ENCODE measurements around the gene PEG3. TPM values are rescaled to one million over a fixed set of nuclear protein-coding genes. Genes with fewer than 3 reads are reported as not detected.
A peak's percentile ranks its signal among the peaks of the same experiment; 100 is the strongest.
"Not testable (repeated sequence)": the region's sequence is repeated elsewhere in the genome, so short reads cannot be mapped to it uniquely, and the experiment has no call there.

PEG3 gene
- 100 to 1,000 TPM in 11 of 12 donors, 10 to 100 TPM in 1; 85.2 to 285 (median 235) TPM for polyA plus RNA-seq (ENCODE audit: insufficient read length in 12 of 12)
- long read RNA-seq, donor 1, full-length matches to known transcripts, result 8 of 8 reads
- long read RNA-seq, donor 1, partial matches to known transcripts, result 0 of 8 reads
- long read RNA-seq, donor 1, other reads (novel, unspliced or antisense), result 0 of 8 reads
- long read RNA-seq, donor 2, full-length matches to known transcripts, result 35 of 43 reads
- long read RNA-seq, donor 2, partial matches to known transcripts, result 0 of 43 reads
- long read RNA-seq, donor 2, other reads (novel, unspliced or antisense), result 8 of 43 reads
- long read RNA-seq, donor 3, full-length matches to known transcripts, result 12 of 12 reads
- long read RNA-seq, donor 3, partial matches to known transcripts, result 0 of 12 reads
- long read RNA-seq, donor 3, other reads (novel, unspliced or antisense), result 0 of 12 reads
- long read RNA-seq, donor 4, full-length matches to known transcripts, result 12 of 12 reads
- long read RNA-seq, donor 4, partial matches to known transcripts, result 0 of 12 reads
- long read RNA-seq, donor 4, other reads (novel, unspliced or antisense), result 0 of 12 reads
- long read RNA-seq, donor 5, full-length matches to known transcripts, result 69 of 86 reads
- long read RNA-seq, donor 5, partial matches to known transcripts, result 5 of 86 reads
- long read RNA-seq, donor 5, other reads (novel, unspliced or antisense), result 12 of 86 reads
- long read RNA-seq, donor 6, full-length matches to known transcripts, result 23 of 23 reads
- long read RNA-seq, donor 6, partial matches to known transcripts, result 0 of 23 reads
- long read RNA-seq, donor 6, other reads (novel, unspliced or antisense), result 0 of 23 reads
- long read RNA-seq, donor 7, full-length matches to known transcripts, result 20 of 29 reads
- long read RNA-seq, donor 7, partial matches to known transcripts, result 9 of 29 reads
- long read RNA-seq, donor 7, other reads (novel, unspliced or antisense), result 0 of 29 reads
- long read RNA-seq, donor 8, full-length matches to known transcripts, result 57 of 66 reads
- long read RNA-seq, donor 8, partial matches to known transcripts, result 9 of 66 reads
- long read RNA-seq, donor 8, other reads (novel, unspliced or antisense), result 0 of 66 reads
- long read RNA-seq, donor 9, full-length matches to known transcripts, result 7 of 7 reads
- long read RNA-seq, donor 9, partial matches to known transcripts, result 0 of 7 reads
- long read RNA-seq, donor 9, other reads (novel, unspliced or antisense), result 0 of 7 reads
- long read RNA-seq, donor 10, full-length matches to known transcripts, result 22 of 28 reads
- long read RNA-seq, donor 10, partial matches to known transcripts, result 0 of 28 reads
- long read RNA-seq, donor 10, other reads (novel, unspliced or antisense), result 6 of 28 reads
- long read RNA-seq, donor 11, full-length matches to known transcripts, result 17 of 17 reads
- long read RNA-seq, donor 11, partial matches to known transcripts, result 0 of 17 reads
- long read RNA-seq, donor 11, other reads (novel, unspliced or antisense), result 0 of 17 reads

DNA sequence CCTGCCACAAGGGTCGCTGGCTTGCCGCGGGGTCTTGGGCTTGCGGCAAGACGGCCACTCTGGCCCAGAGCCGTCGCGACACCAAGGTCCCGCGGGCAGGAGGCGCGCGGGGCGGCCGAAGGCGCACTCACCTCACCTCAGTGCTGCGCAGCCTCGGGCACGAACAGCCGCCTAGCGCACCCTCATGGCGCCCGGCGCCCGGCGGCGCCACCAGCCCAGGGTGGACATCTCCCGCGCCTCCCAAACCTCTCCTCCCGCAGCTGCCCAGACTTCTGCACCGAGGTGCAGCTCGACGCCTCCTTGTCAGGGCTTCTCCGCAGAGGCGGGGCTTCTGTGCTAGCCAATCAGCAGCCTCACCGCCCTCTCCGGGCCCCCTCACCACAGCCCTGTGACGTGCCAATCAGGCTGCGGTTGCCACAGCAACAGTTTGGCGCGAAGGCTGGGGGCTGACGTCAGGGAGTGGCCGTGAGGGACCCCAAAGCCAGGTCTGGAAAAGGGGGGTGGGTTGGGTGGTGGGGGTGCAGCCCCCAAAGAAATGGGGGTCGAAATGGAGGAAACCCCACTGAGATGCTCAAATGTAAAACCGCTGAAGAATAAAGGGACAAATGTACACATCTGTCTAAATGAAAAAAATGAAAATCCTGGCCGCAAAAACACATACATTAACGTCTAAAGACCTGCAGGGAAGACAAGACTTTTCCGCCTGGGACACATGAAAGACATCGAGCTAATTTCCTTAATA, at the start of gene PEG3, which contains the start of gene ZIM2:
PEG3 (minus strand) TSS at position 276 of the 742 bp plus-strand sequence. CDS start 16,071 bp downstream, outside the sequence.
ZIM2 (minus strand) TSS at position 276 of the 742 bp plus-strand sequence. CDS start 16,449 bp downstream, outside the sequence.
- peak; percentile 86 for DNase-seq

DNA sequence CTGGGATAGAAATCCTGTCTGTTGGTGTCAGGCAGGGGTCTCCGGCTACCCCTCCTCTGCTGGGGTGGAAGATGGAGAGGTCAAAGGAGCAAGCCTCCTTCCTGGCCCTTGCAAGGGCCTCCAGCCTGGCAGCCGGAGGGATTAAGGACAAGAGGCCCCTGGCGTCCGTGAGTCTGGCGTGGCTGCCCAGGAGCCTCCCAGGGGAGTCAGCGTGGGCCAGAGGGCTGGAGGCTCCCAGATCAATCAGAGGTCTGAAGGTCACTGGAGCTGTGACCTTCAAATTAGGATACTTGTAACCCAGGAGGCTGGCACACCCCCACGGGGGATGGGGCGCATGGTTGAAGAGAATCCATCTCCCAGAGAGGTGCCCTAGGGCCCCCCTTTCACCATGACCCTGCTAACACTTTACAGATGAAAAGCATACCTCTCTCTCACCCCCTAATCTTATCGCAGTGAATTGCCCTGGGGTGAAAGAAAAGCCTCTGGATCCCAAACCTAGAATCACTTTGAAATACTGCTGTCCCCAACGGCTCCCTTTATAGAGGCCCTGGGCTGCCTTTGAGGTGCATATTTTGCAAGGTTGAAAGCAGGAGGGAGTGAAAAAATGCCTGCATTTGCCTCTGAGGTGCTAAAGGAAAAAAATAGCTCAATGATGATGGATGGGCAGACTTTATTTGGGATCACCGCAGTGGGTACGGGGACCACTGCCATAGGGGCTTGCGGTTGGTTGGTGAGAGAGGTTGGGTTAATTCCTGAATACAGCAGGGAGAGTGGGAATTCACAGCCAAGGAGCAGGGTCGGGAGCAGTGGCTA, 44.9 kb upstream of the PEG3 start:
- no peak for DNase-seq

DNA sequence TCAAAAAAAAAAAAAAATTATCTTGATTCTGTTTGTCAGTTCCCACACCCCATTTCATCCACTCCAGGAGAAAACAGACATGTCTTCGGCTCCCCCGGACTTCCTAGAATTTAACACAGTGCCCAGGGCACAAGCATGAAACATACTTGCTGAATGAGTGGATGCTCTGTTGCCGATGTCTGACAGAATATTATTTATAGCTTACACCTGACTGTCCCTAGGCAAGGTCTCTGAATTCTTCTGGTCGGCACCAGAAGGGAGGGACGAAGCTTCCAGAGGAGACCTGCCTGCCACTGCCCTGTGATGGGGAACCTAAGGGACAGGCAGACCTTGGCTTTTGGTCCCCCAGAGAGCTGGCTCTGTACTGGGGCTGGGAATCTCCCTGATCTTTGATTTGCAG, 43.9 kb upstream of the PEG3 start:
- no peak for DNase-seq

DNA sequence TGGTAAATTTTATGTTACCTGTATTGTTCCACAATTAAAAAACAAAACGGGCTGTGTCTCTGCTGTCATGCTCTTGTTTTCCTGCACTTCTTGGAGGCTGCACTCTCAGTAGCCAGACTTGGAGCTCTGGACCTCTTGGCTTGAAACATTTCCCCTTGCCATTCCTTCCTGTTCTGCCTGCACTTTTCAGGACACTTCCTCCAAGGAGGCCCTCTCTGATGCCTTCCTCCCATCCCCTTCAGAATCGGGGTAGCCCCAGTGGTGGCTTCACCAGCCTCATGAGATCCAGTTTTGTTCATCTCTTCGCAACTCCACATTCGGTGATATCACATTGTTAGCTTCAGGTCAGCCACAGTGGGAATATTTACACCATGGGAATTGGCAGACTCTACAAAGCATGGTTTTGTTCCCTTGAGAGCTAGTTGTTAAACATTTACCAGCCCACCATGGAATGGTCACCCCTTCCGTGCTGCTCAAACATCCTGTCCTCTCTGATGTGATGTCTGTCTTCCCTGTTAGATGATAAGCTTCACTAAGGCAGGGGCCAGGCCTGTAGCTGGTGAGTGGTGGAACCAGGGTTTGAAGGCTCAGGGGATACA, 40.2 kb upstream of the PEG3 start:
- no peak for DNase-seq

DNA sequence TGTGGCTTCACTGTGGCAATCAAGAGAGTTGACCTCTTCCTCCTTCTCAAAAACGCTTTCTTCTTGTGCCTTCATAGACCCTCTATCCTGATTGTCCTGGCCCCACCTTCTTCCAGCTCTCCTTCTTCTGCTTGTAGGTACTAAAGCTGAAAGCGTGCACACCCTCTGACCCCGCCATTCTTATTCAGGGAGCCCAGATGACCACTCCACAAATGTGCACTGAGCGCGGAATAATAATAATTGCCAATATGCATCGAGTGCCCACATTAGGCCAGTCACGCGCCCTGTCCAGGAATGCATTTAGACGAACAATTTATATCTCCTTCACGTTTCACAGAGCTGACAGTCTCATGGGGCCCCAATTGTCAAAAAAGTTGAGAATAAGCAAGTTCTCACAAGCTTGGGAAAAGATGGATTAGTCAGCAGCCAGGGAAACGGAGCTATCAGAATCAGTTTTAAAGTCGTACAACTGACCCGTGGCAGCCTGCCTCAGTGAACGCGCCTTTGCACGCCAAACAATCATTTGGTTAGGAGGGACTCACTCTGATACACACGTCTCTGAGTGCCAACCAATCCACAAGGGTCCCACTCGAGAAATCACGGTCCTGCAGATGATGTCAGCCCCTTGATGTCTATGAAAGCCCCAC, 36.7 kb upstream of the PEG3 start:
- DNase-seq, result no peak

DNA sequence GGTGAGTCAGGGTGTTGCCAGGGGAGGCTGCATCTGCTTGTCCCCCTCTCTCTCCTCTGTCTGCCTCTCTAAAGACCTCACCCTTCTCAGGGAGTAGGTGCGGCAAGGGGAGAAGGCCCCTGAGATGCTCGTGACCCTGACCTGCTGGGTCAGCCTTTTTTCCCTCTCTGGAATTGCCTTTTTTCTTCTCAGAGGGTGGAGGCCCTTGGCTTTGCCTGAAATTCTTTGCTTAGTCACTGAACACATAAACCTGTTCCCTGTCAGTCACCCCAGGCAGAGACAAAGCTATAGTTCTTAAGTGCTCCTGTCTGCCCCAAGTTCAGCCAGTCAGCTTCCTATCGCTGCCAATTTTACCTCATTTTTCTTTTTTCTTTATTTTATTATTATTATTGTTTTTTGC, 35.2 kb upstream of the PEG3 start:
- no peak for DNase-seq

DNA sequence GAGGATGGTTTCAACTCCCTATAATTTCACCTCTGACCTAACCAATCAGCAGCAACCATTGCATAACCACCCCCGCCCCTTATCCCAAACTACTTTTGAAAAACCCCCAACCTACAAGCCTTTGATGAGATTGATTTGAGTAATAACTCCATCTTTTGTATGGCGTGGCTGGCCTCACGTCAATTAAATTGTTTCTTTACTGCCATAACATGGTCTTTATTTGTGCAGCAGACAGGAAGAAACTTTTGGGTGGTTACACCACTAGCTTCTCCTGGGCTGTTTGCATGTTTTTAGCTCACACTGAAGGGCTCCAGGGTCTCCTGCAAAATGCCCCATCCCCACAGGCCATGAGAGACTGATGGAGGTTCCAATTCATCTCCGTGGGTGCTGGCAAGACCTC, 34.0 kb upstream of the PEG3 start:
- no peak for DNase-seq

DNA sequence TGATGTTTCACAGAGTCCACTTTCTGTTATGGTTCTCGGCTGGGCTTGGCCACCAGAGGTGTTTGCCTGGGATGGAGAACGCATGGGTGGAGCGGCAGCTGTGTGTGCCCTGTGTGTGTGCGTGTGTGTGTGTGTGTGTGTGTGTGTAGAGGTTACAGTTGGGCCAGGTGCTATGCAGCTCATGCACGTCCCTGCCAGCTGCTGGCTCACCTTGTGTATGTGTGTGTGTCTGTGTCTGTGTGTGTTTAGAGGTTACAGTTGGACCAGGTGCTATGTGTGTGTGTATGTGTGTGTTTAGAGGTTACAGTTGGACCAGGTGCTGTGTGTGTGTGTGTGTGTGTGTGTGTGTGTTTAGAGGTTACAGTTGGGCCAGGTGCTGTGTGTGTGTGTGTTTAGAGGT, 33.0 kb upstream of the PEG3 start:
- no peak for DNase-seq

DNA sequence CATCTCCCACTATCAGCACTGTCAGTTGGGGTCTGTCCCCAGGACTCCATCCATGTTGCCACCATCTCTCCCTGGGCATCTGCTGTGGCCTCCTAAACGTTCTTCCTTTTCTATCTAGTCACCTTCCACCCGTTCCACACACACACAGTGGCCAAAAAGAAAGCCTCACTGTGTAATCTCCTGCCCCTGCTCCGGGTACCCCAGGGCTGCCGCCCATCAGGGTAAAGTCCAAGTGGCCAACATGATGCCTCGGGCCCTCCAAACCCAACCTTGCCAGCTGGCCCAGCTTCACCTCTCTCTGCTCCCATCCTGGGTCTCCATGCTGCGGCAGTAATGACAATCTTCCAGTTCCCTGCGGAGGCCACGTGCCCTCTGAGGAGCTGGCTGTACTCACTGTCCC, 29.4 kb upstream of the PEG3 start:
- DNase-seq, result no peak

DNA sequence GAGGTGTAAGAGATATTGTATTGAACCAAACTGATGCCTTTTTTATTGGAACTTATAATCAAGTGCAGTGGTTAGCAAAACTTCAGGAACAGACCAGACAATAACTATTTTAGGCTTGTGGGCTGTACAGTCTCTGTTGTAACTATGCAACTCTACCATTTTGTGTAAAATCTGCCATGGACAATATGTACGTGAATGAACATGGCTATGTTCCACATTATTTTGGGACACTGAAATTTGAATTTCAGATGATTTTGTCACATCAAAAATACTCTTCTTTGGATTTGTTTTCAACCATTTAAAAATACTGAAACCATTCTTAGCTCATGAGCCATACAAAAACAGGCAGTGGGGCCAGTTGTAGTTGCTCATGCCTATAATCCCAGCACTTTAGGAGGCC, 27.9 kb upstream of the PEG3 start:
- no peak for DNase-seq

DNA sequence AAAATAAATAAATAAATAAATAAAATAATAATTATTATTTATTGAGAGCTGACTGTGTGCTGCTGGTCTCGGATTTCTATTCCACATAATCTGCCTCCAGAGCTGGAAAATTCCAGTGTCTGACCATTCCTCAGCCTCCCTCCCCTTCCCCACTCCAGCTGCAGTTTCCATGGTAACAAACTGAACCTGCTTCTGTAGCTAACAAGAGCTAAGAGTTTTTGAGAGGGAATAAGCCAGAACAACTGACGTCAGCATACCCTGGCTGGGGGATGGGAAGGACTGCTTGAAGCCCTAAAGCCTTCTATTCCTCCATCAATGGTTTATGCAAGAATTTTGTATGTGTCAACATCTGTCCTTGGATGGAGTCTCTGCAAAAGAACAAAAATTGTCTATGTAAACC, 26.0 kb upstream of the PEG3 start:
- DNase-seq, result peak; percentile 67

DNA sequence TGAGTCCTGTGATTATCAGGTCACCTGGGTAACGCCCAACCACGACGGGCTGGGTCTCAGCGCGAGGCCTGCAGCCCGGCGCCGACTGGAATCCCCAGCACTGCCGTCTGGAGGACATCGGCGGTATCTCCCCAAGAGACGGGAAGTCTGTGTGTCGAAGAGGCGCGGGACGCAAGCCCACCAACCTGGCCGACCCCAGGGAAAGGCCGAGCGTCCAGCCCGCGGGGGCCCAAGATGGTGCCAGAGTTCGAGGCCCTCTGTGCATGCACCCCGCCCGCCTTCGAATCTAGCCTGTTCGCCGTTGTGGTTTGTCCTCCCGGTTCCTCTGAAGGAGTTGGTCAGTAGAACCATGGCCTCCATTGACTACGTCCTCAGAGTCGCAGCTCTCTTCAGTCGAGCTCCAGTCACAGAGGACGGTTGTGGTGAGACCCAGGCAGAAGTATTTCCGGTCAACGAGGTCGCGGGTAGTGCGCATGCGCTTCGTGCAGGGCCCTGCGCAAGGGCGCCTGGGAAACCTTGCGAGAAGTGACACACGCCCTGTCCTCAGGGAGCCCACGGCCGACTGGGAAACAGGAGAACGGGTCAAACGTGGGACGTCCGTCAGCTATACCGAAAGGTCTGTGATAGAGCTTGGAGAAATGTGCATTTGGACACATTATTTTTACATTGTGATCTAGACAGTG, 24.1 kb upstream of the PEG3 start:
- no peak for DNase-seq

DNA sequence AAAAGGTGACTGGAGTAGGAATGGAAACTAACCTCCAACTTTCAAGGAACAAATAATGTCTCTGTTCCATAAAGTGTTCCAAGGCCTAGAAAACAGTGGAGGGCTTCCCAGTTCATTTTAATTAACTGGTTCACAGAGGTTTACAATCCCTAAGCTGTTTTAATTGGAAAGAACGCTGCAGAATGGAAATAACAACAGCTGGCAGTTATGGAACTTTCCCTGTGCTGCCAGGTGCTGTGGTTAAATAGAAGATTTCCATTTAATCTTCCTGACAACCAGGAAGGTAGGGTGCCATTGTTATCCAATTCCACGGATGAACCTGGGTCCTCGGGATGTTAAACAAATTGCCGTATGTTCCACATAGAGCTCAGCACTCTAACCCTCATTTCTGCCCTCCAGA, 22.2 kb upstream of the PEG3 start:
- DNase-seq, result no peak

DNA sequence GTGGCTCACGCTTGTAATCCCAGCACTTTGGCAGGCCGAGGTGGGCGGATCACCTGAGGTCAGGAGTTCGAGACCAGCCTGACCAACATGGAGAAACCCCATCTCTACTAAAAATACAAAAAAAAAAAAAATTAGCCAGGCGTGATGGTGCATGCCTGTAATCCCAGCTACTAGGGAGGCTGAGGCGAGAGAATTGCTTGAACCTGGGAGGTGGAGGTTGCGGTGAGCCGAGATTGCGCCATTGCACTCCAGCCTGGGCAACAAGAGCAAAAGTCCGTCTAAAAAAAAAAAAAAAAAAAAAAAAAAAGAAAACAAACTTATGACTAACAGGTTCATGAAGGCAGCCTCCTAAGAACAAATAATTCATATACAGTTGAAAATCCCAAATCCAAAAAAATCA, 19.9 kb upstream of the PEG3 start:
- DNase-seq, result not testable (repeated sequence)

DNA sequence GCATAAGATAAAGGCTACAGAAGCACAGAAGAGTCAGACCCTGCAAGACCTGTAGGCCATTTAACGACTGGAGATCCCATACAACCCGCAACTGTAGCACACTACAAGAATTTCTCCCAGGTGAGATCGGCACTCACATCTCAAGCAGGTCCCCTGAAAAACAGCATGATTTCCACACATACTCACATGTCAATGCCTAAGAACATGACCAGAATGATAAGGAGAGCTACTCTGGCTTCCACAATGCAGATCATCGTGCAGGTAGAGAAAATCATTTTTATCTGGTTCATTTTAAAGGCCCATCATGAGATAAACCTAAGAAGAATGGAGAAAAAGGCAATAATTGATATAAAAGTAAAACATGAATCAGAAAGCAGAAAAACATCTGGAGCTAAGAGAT, 17.5 kb upstream of the PEG3 start:
- DNase-seq, result no peak

DNA sequence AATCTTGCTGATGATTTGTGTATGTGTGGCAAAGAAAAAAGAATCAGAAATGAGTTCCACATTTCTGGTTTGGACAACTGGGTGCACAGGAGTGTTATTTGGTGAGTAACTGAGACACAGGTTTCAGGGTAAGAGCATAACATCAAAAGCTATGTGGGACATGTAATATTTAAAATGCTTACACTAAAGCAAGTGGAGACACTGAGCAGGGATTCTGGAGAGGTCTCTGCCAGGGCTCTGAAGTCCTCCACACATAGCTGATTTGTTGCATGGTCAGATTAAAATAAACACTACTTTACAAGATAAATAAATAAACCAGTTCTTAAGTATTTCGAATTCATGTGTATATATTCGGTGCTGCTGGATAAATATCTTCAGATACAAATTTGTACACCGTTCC, 16.3 kb upstream of the PEG3 start:
- no peak for DNase-seq

DNA sequence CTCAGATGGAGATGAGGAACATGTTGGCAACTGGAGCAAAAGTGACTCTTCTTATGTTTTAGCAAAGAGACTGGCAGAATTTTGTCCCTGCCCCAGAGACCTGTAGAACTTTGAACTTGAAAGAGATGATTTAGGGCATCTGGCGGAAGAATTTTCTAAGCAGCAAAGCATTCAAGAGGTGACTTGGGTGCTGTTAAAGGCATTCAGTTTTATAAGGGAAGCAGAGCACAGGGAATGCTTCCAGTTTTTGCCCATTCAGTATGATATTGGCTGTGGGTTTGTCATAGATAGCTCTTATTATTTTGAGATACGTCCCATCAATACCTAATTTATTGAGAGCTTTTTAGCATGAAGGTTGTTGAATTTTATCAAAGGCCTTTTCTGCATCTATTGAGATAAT, 11.8 kb upstream of the PEG3 start:
- not testable (repeated sequence) for DNase-seq

DNA sequence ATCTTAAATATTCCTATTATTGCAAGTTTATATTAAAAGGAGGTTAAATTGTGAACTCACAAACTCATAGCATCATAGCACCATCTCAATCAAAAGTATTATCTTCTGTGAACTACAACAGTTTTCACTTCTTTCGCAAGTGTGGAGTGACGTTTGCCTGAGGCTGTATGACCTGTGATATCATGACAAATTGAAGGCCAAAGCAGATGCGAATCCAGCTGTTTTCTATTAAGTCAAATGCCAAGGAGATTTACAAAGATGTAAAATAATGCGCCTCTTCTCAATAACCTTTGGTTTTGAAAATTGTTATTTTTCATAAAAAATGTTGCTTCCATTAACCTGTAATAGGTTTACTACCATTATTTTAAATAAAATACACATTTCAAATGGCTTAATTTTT, 7.6 kb upstream of the PEG3 start:
- no peak for DNase-seq

All from muscle of arm (tissue), 14 donors.